ENCODE measurements around the gene FGFR2.

Gene FGFR2

DNA sequence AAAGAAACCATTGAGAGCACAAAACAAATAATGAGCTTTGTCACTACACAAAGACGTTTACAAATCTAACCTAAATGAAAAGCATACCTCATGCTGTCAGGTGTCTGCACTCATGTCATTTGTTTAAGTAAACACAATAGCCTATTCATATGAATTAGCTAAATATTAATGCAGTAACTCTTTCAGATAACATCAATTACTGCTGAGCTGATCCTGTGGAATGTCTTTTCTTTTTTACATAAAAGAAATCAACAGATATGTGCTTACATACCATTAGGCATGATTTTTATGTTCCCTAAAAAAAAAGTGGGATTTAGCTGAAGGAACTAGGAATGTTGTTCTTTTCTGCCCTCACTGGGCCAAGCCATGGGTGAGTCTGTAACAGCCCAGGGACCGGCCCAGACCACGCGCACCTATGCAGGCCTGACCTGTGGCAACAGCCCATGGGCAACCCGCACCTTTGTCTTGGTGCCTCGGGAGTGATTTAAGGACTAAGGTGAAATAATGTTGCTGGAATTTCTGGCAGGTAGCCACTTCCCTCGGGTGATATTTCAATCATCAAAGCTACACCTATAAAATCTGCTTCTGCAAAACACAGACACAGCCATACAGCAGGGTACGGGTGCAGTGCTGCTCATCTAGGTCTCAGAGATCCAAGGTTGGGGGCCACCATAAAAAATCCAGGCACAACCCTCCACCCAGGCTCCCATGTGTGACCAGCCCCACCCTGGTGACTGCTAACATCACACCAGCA, 44.6 kb downstream of the FGFR2 start:
- DNase-seq (ENCODE audit: low spot score): no peak

DNA sequence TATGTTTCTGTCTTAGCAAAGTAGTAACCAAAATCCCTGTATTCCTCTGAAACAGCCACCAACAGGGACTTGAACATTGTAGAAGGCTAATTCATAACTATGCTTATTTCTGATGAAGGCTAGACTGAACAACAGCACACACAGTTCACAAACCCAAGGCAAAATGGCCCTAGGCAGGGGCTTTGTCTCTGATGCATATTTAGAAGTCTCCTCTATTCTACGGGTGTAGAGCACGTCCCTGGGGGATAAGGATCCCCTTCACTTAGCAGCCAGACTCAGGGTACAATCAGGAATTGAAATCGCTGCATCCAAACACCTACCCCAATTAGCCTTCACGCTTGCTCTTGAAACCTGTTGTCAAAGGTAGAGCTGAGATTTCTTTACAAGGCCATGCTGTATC, 45.5 kb downstream of the FGFR2 start:
- no peak for DNase-seq (ENCODE audit: low spot score)

DNA sequence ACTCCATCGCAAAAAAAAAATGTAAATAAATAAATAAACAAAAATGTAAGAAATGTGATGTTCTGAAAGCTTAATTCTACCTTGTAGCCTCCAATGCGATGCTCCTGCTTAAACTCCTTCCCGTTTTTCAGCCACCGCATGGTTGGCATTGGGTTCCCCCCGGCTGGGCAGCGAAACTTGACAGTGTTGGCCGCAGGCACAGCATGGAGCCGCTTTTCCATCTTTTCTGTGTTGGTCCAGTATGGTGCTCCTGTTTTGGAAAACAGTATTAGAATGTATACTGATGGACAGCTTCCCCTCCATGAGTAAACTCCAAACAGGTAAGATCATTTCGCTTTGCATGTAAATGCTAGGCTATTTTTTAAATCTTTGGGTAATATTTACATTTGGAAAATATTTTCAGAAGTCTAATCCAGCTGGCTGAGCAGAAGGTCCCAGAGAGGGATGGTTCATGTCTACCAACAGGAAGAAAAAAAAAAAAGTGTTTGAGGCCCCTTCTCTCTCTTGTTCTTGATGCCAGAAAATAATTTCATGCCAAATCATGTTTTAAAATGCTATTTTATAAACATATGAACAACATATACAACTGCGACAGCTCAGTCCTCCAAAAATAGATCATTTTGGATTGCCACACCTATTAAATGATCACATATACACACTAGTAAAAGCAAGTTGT, 46.9 kb downstream of the FGFR2 start:
- DNase-seq (ENCODE audit: low spot score): no peak

DNA sequence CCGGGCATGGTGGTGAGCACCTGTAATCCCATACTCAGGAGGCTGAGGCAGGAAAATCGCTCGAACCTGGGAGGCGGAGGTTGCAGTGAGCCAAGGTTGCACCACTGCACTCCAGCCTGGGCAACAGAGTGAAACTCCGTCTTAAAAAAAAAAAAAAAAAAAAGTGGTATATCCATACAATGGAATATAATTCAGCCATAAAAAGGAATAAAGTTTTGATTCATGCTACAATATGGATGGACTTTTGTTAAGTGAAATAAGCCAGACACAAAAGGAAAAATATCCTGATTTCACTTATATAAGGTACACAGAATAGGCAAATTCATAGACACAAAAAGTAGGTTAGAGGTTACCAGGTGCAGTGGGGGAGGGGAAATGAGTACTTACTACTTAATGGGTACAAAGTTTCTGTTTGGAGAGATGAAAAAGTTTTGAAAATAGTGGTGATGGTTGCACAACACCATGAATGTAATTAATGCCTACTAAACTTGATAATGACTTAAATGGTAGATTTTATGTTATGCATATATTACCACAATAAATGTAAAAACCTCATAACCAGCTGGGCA, 53.9 kb downstream of the FGFR2 start:
- DNase-seq (ENCODE audit: low spot score): no peak

DNA sequence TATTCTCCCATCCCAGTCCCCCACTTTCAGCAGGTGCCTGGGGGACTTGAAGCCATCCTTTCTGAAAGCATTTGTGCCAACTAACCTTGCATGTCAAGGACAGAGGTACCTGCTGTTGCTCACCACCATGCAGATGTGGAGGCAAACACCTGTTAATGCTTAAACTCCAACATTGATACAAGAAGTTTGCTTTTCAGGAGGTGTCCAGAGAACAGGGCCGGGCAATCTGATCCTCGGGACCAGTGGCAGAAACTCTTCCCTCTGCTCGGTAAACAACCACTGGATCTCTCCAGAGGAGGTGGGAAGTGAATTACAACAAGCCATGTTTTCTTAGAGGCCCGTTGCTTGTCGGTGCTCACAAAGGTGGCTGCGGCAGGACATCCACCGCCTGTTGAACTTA, 54.7 kb downstream of the FGFR2 start:
- no peak for DNase-seq (ENCODE audit: low spot score)

DNA sequence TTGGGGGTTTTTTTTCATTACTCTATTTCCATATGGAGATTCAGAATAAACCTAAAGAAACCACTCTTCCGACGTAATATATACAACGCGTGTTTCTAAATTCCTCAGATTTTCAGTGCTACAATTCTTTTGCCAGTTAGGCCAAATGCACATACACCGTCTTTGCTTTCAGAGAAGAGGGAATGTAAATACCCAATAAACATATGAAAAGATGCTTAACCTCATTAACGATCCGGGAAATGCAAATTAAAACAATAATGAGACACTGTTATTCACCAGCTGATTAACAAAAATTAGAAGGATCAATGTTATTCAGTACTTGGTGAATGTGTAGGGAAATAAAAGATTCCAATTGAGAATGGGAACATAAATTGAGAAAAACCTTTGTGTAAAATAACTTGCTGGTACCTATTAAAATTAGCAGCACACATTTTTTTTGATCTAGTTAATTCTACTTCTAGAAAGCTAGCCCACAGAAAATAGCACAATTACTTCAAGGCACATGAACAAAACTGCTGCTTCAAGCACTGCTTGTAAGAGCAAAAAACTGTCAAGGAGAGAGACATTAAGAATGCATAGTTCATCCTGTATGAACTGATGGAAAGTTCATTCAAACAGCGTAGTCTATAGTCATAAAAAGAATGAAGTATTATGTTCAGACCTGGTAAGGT, 56.7 kb downstream of the FGFR2 start:
- no peak for DNase-seq (ENCODE audit: low spot score)

DNA sequence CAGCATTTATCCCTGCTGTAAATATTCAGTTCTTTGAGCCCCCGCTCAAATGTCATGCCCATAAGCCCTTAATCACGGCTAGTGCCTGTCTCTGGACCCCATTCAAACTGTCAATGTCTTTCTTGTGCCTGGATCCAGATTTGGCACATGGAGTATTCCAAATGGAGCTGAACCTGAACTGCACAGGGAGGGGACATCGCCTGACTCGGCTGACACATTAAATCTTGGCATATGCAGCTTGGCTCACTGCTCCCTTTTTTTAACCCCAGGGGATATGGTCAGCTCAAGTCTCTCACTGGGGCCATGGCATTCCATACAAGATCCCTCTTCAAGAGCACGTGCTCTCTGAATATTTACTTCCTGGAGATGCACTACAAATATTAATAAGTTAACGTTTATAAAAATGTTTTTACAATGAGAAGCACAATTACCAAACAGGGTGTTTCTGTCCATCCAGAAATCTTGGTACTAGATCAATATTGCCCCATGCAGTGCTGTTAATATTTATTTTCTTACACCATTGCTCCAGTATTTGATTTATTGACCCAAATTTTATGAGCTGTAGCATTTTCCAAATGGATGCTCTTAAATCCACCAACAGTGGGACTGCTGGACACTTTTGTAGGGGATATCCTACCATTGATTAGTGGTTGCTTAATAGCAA, 57.4 kb downstream of the FGFR2 start:
- DNase-seq (ENCODE audit: low spot score): no peak

DNA sequence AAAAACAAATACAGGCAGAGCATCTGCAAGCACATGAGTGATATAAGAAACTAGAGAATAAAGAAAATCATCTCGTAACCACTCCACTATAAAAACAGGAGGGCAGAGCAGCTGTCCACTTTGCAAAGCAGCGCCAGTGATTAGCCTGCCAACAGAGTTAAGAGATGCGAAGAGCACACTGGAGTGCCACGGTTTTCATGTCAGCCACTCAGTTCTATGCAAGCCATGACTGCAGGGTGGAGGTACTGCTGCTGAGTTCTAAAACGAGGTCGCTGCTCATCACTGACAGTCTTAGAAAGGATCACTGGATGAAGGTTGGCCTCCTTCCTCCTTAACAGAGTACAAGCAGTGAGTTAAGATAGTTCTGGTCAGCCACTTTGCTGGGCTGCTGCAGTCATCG, 58.5 kb downstream of the FGFR2 start:
- DNase-seq (ENCODE audit: low spot score): no peak

DNA sequence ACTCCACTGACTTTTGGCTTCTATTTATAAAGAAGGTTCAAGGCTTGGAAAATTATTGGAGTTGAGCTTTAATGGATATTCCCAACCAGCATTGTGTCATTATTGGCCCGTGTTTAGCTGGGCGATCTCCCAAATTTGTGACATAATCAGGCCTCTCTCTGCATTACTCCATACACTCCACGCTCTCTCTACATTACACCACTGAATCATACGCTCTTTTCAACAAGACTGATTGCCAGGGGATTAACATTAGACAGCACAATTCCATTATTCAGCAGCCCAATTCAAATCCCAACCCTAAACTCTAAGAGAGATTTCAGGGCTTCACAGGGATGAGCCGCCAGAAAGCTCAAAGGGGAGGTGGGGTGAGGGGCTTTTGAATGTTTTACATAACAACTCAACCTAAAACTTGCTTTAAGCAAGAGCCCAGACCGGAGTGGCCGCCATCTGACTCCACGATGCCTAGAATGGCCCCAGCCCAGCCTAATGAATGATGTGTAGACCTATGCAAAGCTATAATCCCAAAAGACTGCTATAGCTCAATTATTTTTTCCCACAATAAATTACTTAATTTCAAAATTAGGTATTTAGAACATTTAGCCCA, 61.8 kb downstream of the FGFR2 start:
- no peak for DNase-seq (ENCODE audit: low spot score)

DNA sequence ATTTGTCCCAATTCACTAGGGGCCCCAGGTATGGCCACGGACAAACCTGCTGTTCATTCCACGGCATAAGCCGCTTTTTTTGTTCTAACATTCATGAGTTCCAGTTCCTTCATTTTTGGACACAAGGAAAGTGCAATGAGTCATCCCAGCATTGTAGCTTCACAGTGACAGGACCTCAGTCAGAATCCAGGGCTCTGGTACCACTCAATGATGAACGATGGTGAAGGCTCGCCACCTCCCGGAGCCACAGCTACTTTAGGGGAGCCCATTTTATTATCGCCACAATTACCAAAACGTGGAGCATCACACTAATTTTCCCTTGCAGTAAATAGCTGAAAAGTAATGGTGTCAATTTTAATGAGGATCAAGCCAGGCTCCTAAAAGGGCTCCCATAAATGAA, 62.9 kb downstream of the FGFR2 start:
- no peak for DNase-seq (ENCODE audit: low spot score)

DNA sequence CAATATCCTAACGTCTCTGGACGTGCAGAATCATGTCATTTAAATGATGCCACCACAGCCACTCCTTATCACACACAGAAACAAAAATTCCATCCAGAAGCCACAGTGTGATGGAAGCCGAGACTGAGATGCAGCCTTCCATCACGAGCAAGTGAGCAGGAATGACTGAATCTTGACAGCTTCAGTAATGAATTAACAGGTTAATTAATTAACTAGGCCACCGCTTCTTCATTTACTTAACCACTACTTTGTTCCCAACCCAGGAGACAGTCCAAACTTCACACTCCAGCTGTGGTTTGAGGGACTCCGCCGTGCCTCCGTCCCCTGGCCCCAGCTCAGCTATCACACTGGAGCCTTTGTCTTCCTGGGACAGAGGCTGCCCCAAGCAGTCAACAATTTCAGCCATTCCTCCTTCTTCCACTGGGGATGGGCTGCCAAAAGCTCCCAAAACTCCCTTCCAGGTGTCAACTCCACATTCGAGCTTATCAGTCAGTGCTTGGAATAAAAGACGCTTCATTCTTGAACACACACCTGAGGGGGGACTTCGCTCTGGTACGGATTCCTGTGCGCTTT, 65.9 kb downstream of the FGFR2 start:
- no peak for DNase-seq (ENCODE audit: low spot score)

DNA sequence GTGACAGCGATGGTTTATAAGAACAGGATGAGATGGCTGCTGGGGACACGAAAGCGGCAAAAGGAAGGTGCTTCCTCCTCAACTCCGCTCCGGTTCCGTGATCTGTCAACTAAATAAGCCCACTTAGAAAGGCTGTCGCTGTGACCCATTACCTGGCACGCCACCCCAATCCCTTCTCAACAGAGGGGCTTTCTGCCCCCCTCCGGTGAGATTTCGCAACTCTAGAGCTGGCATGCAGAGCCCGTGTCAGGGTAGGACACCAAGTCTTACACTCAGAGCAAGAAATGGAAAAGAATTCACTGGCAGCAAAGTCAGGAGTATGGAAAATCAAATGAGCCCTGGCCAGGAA, 66.4 kb downstream of the FGFR2 start:
- no peak for DNase-seq (ENCODE audit: low spot score)

DNA sequence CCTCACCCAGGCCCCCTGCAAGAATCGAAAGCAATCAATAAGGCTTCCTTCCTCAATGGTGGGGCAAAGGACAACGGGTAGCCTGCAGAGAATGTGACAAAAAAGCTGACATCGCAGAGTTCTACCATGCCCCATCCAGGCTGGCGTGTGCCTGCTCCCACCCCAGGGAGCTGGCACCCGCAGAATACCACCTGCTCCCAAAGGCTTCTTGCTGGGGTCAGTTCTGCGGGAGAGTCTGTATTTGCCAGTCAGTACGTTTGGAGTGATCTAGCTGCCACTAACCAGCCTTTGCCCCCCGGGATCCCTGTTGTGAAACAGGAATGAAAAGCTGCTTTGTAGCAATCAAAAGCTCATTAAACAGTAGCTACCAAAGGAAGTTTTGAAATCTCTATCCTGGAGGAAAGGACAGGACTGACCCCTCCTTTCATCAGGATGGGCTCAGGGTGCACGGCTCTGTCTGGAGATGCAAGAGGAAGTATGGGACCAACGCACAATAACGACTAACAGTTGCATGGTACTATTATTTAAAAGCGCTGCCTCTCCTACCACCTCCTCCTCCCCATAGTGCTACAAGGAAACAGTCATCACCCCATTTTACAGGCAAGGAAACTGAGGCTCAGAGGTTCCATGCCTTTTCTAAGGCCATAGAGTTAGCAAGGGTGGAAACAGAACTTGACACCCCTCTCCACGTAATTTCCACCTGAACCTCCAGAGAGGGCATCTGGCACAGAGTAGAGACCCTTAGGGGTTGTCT, 67.0 kb downstream of the FGFR2 start:
- no peak for DNase-seq (ENCODE audit: low spot score)

DNA sequence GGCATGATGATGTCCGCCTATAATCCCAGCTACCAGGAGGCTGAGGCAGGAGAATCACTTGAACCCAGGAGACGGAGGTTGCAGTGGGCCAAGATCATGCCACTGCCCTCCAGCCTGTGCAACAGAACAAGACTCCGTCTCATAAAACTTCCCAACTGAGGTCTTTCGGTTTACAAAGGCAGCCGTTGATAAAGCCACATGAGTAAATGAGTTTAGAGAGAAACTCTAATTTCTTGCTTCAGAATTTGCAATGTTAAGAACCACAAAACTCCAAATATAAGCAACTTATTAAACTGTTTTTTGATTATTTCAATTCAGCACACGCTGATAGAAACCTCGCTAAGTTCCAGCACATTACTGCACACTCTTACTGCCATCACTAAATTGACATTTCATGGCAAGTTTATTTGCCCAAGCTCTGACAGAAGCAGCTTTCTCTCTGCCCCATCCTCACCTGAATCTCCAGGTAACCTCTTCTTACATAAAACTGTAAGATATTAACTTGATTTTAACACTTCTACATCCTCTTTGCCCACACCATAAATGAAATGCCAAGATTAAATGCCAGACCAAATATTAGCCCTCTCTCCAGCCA, 67.7 kb downstream of the FGFR2 start:
- no peak for DNase-seq (ENCODE audit: low spot score)

DNA sequence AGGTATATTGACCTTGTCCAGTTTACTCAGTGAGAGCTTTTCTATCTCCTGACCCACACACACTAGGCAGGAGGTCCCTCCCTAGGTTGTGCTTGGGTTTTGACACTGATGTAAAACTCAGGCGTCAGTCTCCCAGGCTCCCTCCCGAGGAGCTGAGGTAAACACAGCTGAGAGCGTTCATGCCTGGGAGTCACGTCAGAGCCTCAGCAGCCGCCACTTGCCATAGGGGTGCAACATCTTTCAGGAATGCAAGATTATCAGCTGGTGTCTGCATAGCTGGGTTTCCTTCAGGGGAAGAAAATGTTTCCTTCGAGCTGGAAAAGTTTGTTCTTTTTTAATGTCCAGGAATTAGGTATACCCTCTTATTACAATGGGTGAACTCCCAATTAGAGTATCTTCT, 70.6 kb downstream of the FGFR2 start:
- no peak for DNase-seq (ENCODE audit: low spot score)

DNA sequence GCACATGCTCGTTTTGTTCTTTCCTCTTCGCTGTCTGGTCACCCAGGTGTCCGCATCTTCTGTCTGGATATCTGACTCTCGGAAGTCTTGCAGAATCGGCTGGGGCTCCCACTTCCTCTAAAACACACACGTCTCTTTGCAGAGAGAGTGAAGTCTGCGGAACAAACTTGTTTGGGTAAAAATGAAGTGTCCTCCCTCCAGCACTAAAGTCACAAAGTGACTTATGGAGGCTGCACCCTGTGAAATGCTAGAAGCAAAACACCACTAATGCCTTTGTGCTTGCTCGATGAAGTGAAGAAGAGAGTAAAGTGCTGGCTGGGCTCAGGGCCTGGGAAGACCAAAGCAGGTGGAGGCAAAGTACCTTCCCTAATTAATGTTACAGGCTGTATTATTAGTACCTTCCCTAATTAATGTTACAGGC, 71.4 kb downstream of the FGFR2 start:
- no peak for DNase-seq (ENCODE audit: low spot score)

DNA sequence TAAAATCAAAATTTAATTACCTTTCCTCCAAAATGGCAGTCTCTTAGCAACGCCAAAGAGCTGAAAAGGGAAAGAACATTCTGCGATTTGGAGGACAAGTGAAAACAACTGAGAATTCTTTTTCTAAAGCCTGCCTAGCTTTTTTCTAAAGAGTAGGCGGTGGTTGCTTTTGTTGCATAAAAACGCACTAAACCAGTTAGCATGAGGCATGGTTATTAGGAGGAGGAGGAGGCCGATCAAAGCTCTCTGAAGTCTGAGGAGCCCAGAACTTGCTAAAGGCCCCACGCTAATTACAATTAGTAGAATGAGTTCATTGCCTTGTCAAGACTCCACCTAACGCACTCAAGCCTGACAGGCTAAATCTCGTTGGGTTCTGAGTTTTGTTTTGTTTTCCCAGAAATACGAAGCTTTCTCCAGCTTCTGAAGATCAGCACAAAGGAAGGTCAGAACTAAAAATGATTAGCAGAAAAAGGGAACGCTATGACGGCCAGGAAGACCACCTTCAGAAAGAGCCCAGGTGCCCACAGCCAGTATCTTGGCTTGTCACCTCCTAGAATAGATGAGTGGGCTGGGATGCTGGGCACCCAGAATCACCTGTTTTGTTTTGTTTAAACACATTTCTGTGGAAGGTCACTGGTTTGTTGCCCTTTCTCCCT, 72.0 kb downstream of the FGFR2 start:
- DNase-seq (ENCODE audit: low spot score): no peak

DNA sequence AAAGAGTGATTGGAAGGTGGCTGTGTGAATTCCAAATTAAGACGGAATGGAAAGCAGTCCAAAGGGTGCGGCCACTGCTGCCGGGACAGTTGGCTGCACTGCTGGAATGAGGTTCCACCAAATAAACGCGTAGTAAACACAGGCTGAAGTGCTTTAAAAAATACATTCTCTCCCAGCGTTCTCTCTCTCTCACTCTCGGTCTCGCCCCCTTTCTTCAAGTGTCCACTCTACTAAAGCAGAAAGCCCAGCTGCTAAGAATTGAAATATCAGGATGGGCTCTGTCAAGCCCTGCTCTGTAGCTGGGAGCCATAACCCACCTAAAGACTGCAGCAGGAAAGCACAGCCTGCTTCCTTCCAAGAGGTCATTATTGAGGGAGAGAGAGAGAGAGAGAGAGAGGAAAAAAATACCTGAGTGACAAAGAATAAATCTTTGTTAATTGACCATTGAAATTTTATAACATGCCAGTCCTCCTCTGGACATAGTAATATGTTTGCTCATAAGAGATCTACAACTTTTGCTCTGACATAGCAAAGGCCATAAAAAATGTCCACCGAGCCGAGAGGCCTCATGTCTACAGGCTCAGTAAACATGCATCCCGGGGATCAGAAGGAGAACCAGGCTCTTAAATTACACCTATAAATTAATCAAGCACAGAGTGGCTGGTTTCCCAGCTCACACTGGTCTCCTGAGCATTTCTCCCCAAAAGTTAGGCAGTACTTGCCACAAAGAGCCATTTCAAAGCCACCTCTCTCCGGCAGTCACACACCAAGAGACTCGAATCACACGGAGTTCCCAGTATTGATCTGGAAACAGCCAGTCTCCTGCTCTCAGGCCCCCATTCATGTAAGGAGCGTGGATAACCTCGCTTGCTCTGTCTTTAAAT, 72.8 kb downstream of the FGFR2 start:
- DNase-seq (ENCODE audit: low spot score): no peak

Measured in AG08395 (cell line).